ENCODE data around the gene HSPA6. TPM values are rescaled to one million over a fixed set of nuclear protein-coding genes. Genes with fewer than 3 reads are reported as not detected.
A peak's percentile ranks its signal among the peaks of the same experiment; 100 is the strongest.
"Not testable (repeated sequence)": the region's sequence is repeated elsewhere in the genome, so short reads cannot be mapped to it uniquely, and the experiment has no call there.

HSPA6 gene
- total and polyA plus RNA-seq, 5 donors, result 0.71 to 3.0 (median 1.8) TPM

DNA sequence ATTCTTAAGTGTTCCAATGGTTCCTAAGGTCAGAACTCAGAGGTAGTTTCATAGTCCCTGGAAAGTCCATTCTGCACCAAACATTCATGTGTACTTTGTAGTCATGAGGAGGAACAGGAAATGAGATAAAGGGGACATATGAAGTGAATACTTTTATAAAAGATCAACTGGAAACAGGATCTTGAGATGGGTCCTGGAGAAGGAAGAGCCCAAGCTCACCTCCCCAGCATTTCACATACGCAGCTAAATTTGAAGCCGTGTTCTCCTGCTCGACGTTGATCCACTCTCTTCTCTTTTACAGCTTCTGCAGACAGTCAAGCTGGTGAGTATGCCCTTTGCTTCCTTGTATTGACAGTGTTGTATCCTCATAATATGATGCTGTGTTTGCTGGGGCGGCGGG, 18.7 kb upstream of the HSPA6 start:
- H3K27me3 ChIP-seq (ENCODE audit: control insufficient read depth, insufficient read depth), result peaks cover 3% of the 10 kb centered on the region
- ATAC-seq (no peak), DNase-seq (no peak)
- intact Hi-C loops (cut with DNase I), result no loop called here
- no peaks in the 10 kb centered on the region for H3K9me3 ChIP-seq (ENCODE audit: control insufficient read depth, low read length)
- no peak overlapping the region for H3K4me3 ChIP-seq (ENCODE audit: low read length)
- 80% methylated on average over 6 of the region's 6 CpGs for WGBS
- H3K27ac ChIP-seq (ENCODE audit: low read length), result peak overlapping the region; percentile 25
- no peaks in the 10 kb centered on the region for H3K4me1 ChIP-seq (ENCODE audit: control insufficient read depth, insufficient read depth, low read length)

DNA sequence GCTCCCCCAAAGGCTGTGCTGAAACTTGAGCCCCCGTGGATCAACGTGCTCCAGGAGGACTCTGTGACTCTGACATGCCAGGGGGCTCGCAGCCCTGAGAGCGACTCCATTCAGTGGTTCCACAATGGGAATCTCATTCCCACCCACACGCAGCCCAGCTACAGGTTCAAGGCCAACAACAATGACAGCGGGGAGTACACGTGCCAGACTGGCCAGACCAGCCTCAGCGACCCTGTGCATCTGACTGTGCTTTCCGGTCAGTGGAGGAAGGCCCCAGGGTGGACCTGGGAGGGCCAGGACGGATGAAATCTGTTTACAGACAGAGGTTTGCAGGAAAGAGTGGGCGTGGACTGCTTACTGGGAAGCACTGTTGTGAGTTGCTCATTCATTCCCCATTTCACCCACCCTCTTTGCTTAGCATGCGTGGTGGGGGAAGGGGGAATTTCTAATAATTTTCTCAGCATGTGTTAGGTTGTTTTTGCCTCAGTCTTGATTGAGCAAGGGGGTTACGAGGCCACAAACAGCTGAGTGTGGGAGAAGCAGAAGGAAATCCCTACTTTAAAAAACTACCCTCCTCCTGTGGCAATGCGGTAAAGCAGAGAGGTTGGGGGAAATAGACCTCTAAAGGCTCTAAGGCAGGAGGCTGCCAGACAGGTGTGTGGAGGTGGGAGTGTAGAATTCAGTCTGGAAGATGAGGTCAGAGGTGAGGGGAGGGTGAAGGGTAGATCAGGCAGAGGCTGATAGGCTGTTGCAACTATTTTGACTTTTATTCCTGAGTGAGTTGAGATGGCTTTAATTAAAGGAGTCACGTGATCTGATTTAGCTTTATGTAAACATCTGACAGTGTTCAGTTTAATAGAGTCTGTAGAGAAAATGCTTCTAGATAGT, 17.8 kb upstream of the HSPA6 start:
- peaks cover 3% of the 10 kb centered on the region for H3K27me3 ChIP-seq (ENCODE audit: control insufficient read depth, insufficient read depth)
- 45% methylated on average over 13 of the region's 15 CpGs for WGBS
- no peak overlapping the region for H3K4me3 ChIP-seq (ENCODE audit: low read length)
- peak; percentile 73 to 83 for ATAC-seq
- peak in 2 of 3 donors; percentile 37 to 52 for DNase-seq
- no peaks in the 10 kb centered on the region for H3K4me1 ChIP-seq (ENCODE audit: control insufficient read depth, insufficient read depth, low read length)
- intact Hi-C loops (cut with DNase I), result no loop called here
- H3K9me3 ChIP-seq (ENCODE audit: control insufficient read depth, low read length), result no peaks in the 10 kb centered on the region
- H3K27ac ChIP-seq (ENCODE audit: low read length), result no peak overlapping the region

DNA sequence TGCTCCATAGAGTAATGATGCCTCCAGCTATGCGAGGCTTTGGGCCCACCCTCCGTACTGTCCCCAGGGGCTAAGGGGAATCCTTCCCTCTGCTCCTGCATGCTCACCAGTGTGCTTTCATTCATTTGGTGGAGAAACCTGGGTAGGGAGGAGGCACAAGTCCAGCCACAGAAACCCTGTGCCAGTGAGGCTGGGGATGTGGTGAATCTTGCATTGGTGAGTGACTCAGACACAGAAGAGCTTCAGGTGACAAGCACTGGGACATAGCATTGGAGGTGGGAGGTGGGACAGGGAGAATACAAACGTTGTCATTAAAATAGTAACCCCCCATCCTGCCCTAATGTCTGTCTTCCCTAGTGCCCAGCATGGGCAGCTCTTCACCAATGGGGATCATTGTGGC, 13.9 kb upstream of the HSPA6 start:
- 86% methylated on average over 3 of the region's 3 CpGs for WGBS
- DNase-seq (no peak), ATAC-seq (no peak)
- H3K9me3 ChIP-seq (ENCODE audit: control insufficient read depth, low read length), result no peaks in the 10 kb centered on the region
- H3K4me3 ChIP-seq (ENCODE audit: low read length), result no peak overlapping the region
- no peaks in the 10 kb centered on the region for H3K27me3 ChIP-seq (ENCODE audit: control insufficient read depth, insufficient read depth)
- intact Hi-C loops (cut with DNase I), result no loop called here
- H3K4me1 ChIP-seq (ENCODE audit: control insufficient read depth, insufficient read depth, low read length), result no peaks in the 10 kb centered on the region
- no peak overlapping the region for H3K27ac ChIP-seq (ENCODE audit: low read length)

DNA sequence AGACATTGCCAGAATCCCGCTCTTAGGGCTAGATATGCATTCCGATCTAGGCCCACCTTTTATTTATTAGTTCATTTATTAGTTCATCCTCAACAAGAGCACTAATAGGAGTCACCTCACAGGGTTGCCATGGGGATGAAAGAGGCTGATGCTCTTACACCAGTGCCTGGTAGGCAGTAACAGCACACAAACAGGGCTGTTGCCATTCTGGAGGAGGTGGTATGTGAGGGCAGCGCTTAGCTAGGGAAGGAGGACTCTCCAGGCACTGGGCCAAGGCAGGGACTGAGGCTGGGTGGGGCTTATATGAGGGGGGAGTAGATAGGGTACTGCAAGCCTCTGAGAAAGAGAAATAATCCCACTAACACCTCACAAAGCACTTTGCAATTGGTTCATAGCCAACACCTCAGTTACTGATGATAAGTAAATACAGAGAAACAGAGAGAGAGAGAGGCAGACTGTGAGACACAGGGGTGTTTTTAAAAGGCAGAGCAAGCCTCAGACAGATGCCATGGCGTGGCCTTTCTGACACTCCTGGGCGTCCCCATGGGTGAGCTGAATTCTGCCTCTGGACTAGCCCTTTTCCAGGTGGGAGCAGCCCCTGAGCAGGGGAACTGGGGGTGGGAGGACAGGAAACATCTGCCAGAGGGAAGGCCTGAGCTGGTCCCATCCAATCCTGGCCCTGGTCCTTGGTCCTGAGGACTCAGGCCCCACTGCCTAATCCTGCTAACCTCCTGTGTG, 13.2 kb upstream of the HSPA6 start:
- H3K27me3 ChIP-seq (ENCODE audit: control insufficient read depth, insufficient read depth), result no peaks in the 10 kb centered on the region
- intact Hi-C loops (cut with DNase I), result no loop called here
- DNase-seq (peak in 2 of 3 donors; percentile 42 to 49), ATAC-seq (peak; percentile 28 to 39)
- H3K4me1 ChIP-seq (ENCODE audit: control insufficient read depth, insufficient read depth, low read length), result no peaks in the 10 kb centered on the region
- H3K27ac ChIP-seq (ENCODE audit: low read length), result no peak overlapping the region
- WGBS, result 60% methylated on average over 5 of the region's 5 CpGs
- no peaks in the 10 kb centered on the region for H3K9me3 ChIP-seq (ENCODE audit: control insufficient read depth, low read length)
- H3K4me3 ChIP-seq (ENCODE audit: low read length), result no peak overlapping the region

DNA sequence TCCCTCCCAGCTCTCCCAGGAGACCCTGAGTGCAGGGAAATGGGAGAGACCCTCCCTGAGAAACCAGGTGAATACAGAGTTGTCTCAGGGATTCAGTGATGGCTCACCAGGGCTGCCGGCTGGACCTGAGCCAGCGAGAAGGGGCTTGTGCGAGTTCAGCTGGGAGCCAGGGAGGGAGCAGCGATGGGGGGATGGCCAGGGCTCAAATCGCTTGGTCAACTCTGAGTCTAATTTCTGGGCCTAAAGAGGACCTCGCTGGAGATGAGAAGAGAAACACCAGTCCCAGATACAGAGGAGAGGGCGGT, 12.6 kb upstream of the HSPA6 start:
- peak in 2 of 3 donors; percentile 32 to 42 for DNase-seq
- intact Hi-C loops (cut with DNase I), result no loop called here
- Histone ChIP-seq H3K4me3 (ENCODE audit: low read length) (no peak overlapping the region), H3K27ac (ENCODE audit: low read length) (no peak overlapping the region), H3K9me3 (ENCODE audit: control insufficient read depth, low read length) (no peaks in the 10 kb centered on the region), H3K4me1 (ENCODE audit: control insufficient read depth, insufficient read depth, low read length) (no peaks in the 10 kb centered on the region), H3K27me3 (ENCODE audit: control insufficient read depth, insufficient read depth) (no peaks in the 10 kb centered on the region)
- ATAC-seq, result no peak
- WGBS, result 80% methylated on average over 7 of the region's 7 CpGs

DNA sequence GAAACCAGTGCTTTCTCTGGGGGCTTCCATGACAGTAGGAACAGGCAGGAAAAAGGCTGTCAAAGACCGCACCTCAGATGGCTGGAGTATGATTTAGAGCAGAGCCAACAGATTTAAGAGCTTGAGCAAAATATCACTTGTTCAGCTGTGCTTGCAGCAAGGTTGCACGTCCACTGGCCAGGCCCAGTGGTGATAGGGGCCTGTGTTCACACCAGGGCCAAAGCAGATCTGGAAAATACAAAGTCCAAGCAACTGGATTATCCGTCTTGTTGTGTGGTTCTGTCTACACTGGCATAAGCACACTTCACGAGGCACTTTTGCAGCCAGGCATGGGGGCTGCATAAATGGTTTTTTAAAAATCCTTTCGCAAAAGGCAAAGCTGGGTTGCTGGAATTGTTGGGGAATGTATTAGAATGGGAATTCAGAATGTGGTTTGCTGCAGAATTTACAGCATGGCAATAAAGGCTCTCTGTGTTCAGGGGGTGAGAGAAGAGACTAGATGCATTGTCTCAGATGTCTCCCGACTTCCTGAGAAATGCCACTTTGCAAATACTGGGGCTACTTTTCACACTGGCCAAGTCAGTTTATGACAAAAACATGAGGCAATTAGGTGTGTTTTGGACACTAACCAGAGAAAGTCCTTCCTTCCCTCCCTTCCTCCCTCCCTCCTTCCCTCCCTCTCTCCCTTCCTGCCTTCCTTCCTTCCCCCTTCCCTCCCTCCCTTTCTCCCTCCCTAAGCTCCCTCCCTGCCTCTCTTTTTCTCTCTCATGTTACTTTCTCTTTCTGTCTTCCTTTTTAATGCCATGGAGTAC, 11.5 kb upstream of the HSPA6 start:
- H3K27ac ChIP-seq (ENCODE audit: low read length), result not testable (repeated sequence)
- ATAC-seq, result peak in 1 of 2 donors; percentile 48

DNA sequence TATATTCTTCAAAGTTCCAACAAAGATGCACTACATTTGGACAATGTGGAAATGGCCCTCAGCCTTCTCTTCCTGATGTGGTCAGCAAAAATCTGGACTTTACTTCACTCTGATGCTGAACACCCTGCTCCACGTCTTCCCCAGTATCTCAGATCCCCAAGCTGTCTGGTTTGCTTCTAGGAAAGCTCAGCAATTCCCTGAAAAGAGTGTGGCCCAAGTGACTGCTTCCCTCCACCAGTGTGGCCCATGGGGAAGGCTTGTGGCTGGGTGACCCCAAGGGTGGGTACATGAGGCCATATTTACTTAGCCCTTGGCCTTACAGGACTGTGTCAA, 10.9 kb upstream of the HSPA6 start:
- H3K4me1 ChIP-seq (ENCODE audit: control insufficient read depth, insufficient read depth, low read length); H3K27ac ChIP-seq (ENCODE audit: low read length); H3K4me3 ChIP-seq (ENCODE audit: low read length); intact Hi-C loops (cut with DNase I); H3K9me3 ChIP-seq (ENCODE audit: control insufficient read depth, low read length); DNase-seq; H3K27me3 ChIP-seq (ENCODE audit: control insufficient read depth, insufficient read depth): not testable (repeated sequence)
- WGBS, result 16% methylated on average over 1 of the region's 1 CpG
- peak in 1 of 2 donors; percentile 36 for ATAC-seq

More for the DNA sequence above, 11.5 kb upstream of the HSPA6 start:
- H3K9me3 ChIP-seq (ENCODE audit: control insufficient read depth, low read length); H3K4me1 ChIP-seq (ENCODE audit: control insufficient read depth, insufficient read depth, low read length); H3K4me3 ChIP-seq (ENCODE audit: low read length); H3K27me3 ChIP-seq (ENCODE audit: control insufficient read depth, insufficient read depth); intact Hi-C loops (cut with DNase I); DNase-seq: not testable (repeated sequence)
- WGBS, result 86% methylated on average over 5 of the region's 6 CpGs

DNA sequence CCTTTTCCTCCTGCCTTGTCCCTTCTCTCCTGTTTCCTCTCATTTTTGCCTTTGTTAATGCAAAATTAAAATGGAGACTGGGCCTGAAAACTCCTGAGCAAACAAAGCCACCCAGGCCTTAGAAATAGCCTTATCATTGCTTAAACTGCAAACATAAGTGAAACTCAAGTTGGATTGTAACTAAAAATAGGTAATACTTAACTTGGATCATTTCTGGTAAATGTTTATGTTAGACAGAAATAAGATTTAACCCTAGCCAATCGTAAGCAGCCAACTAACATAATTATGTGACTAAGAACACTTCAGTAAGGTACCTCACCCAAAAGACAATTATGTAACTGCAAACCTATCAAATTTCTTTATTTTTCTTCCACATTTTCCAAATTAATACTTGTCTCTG, 10.4 kb upstream of the HSPA6 start:
- H3K27me3 ChIP-seq (ENCODE audit: control insufficient read depth, insufficient read depth); H3K4me1 ChIP-seq (ENCODE audit: control insufficient read depth, insufficient read depth, low read length); H3K4me3 ChIP-seq (ENCODE audit: low read length); H3K9me3 ChIP-seq (ENCODE audit: control insufficient read depth, low read length); DNase-seq; H3K27ac ChIP-seq (ENCODE audit: low read length); ATAC-seq; intact Hi-C loops (cut with DNase I): not testable (repeated sequence)
- 85% methylated on average over 1 of the region's 1 CpG for WGBS

DNA sequence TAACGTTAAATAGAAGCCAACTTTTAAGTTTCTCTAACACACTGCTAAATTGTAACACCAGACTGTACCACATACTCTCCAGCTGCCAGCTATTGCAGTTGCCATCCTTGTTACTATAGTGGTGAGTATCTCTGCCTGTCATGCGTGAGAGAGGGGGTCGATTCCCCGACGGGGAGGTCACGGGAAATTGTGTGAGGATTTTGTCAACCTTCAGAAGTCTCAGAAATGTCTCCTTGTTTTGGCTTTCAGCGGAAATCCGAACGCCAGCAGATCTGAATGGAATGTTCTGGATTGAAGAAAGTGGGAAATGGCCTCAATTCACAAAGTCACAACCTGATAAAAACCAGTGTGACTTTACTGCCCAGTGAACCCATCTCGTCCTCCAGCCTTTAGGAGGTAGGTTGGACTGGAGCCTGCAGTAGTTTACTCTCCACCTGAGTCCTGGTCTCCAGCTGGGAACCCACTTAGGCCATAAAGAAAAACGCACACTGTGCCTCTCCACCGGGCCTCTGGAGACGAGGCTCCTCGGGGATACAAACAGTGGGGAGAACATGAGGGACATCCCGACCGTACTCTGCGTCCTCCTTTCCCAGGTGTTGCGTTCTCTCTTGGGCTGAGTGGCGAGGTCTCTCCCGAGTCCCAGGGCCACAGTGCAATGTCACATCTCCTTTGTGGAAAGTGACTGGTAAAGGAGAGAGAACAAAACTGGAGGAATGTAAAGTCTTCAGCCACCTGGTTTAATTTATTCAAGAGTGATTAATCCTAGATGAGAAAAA, 1.1 kb upstream of the HSPA6 start:
- DNase-seq, result peak in 1 of 3 donors; percentile 30
- H3K27me3 ChIP-seq (ENCODE audit: control insufficient read depth, insufficient read depth); H3K9me3 ChIP-seq (ENCODE audit: control insufficient read depth, low read length); intact Hi-C loops (cut with DNase I); H3K4me1 ChIP-seq (ENCODE audit: control insufficient read depth, insufficient read depth, low read length); H3K27ac ChIP-seq (ENCODE audit: low read length); H3K4me3 ChIP-seq (ENCODE audit: low read length): not testable (repeated sequence)
- peak; percentile 15 to 30 for ATAC-seq
- WGBS, result 69% methylated on average over 20 of the region's 20 CpGs

DNA sequence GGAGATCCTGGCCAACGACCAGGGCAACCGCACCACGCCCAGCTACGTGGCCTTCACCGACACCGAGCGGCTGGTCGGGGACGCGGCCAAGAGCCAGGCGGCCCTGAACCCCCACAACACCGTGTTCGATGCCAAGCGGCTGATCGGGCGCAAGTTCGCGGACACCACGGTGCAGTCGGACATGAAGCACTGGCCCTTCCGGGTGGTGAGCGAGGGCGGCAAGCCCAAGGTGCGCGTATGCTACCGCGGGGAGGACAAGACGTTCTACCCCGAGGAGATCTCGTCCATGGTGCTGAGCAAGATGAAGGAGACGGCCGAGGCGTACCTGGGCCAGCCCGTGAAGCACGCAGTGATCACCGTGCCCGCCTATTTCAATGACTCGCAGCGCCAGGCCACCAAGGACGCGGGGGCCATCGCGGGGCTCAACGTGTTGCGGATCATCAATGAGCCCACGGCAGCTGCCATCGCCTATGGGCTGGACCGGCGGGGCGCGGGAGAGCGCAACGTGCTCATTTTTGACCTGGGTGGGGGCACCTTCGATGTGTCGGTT, 477 bp downstream of the HSPA6 start:
- ATAC-seq (peak; percentile 59 to 61), DNase-seq (peak in 1 of 3 donors; percentile 58)
- H3K9me3 ChIP-seq (ENCODE audit: control insufficient read depth, low read length); intact Hi-C loops (cut with DNase I); H3K4me1 ChIP-seq (ENCODE audit: control insufficient read depth, insufficient read depth, low read length); H3K4me3 ChIP-seq (ENCODE audit: low read length); H3K27ac ChIP-seq (ENCODE audit: low read length); H3K27me3 ChIP-seq (ENCODE audit: control insufficient read depth, insufficient read depth): not testable (repeated sequence)
- WGBS, result 7% methylated on average over 41 of the region's 55 CpGs

Measured in right cardiac atrium (tissue), 5 donors.